Psoas muscle (tissue), 8 donors: ENCODE results near the gene KCNMA1. TPM values are rescaled to one million over a fixed set of nuclear protein-coding genes. Genes with fewer than 3 reads are reported as not detected.

Experiments used
- ATAC-seq, 4 donors: fragments of 200-7000 bp; cut with Tn5 transposase; one replicate each; pipeline ENCODE4 v1.9.1; 2020; ENCODE audit warnings: moderate library complexity in 3 of 4, mild to moderate bottlenecking in 2 of 4
- DNase-seq, 2 donors: peaks; one replicate each; pipeline ENCODE4 v3.0.0-alpha.2; 2020
- H3K27ac ChIP-seq: fragments of 200-600 bp; one replicate; pipeline ENCODE4 v1.8.0; 2022
- H3K27me3 ChIP-seq, 3 donors: fragments of 200-600 bp in 1 of 3; one replicate each; pipeline versions ENCODE4 v1.6.1 to v1.8.0; 2013 to 2022; ENCODE audit warnings: low read length in 2 of 3, mild to moderate bottlenecking in 2 of 3, moderate library complexity in 1 of 3; ENCODE audit not compliant: insufficient read depth in 3 of 3
- H3K36me3 ChIP-seq, 2 donors: fragments of 200-600 bp in 1 of 2; one replicate each; pipeline versions ENCODE4 v1.6.1 to v1.8.0; 2013 to 2022; ENCODE audit warnings: low read depth in 1 of 2, mild to moderate bottlenecking in 1 of 2, moderate library complexity in 1 of 2; ENCODE audit not compliant: insufficient read depth in 1 of 2
- H3K4me1 ChIP-seq: fragments of 200-600 bp; one replicate; pipeline ENCODE4 v1.8.0; 2022
- H3K4me3 ChIP-seq: fragments of 200-600 bp; one replicate; pipeline ENCODE4 v1.8.0; 2022; ENCODE audit warnings: mild to moderate bottlenecking
- H3K9me3 ChIP-seq: fragments of 200-600 bp; one replicate; pipeline ENCODE4 v1.8.0; 2022
- CTCF ChIP-seq: fragments of 200-600 bp; IDR thresholded peaks from one replicate; pipeline ENCODE4 v1.8.0; 2022; ENCODE audit warnings: antibody characterized with exemption
- WGBS, 3 donors: extraction: QIAGEN DNeasy Blood & Tissue Kit; methylation state at CpG; one replicate each; pipeline versions ENCODE4 v1.1.6 to v1.1.7; 2013; 5-methylcytosine and 5-hydroxymethylcytosine counted together
- intact Hi-C, 2 donors: fragments of 100-400 bp; cut with DNase I; formaldehyde crosslinking; loops; one replicate each; pipeline versions ENCODE4 v1.11.0 to v1.14.2; 2022
- polyA plus RNA-seq, 3 donors: library from polyadenylated mRNA; stranded (reverse); fragments of 200-250 nt; gene quantifications; one replicate each; pipeline ENCODE4 v1.2.3, GENCODE V29; 2013
- total RNA-seq, 4 donors: library from RNA; stranded (reverse); fragmentation: NEBNext Ultra II Directional in 2 of 4; extraction: Animal tissue kit (Norgen Biotek cat#: 25700) in 2 of 4; gene quantifications; one replicate each; pipeline versions ENCODE4 v1.2.1 to v1.2.4, GENCODE V29; 2021 to 2023
- donor health status: healthy with polysubstance abuse.
- donor health status: DM: no; HTN: no; CAD: no; lungs with moderate emphysema.
- donor health status: Bipolar disorder and iron deficiency.
- donor health status: healthy.
- donor health status: DM: yes; HTN: yes; CAD: no.
- donor health status: DM: no; HTN: no; CAD: no.
- donor health status: DM: no; HTN: no; CAD: no.
- donor health status: DM: yes; HTN: yes; CAD: no.

KCNMA1 gene
- total and polyA plus RNA-seq, 7 donors, result 7.9 to 53.0 (median 41.9) TPM

- no peak for ATAC-seq
- DNase-seq, result no peak
- H3K4me3 ChIP-seq, result no peak overlapping the region
- H3K9me3 ChIP-seq, result no peaks in the 10 kb centered on the region
- H3K4me1 ChIP-seq, result peaks cover 6% of the 10 kb centered on the region
- no peak for TF ChIP-seq CTCF
- WGBS, 3 donors, result 82 to 100% (median 97%) methylated on average over 1 of the region's 1 CpG
- no peaks in the 10 kb centered on the region for H3K36me3 ChIP-seq
- no peak overlapping the region for H3K27ac ChIP-seq
- no peaks in the 10 kb centered on the region for H3K27me3 ChIP-seq
- intact Hi-C loops, result no loop called here
These were observed 287.5 kb downstream of the KCNMA1 start for GRCh38 chr10:77350134-77350533.

- TF ChIP-seq CTCF, result no peak
- peaks cover 6% of the 10 kb centered on the region for H3K4me1 ChIP-seq
- no peak overlapping the region for H3K27ac ChIP-seq
- H3K4me3 ChIP-seq, result no peak overlapping the region
- no peak for ATAC-seq
- H3K36me3 ChIP-seq, result no peaks in the 10 kb centered on the region
- DNase-seq, result no peak
- 55 to 67% (median 60%) methylated on average over 2 of the region's 2 CpGs for WGBS, 3 donors
- intact Hi-C loops, result no loop called here
- no peaks in the 10 kb centered on the region for H3K9me3 ChIP-seq
- H3K27me3 ChIP-seq, result no peaks in the 10 kb centered on the region
These were observed 288.4 kb downstream of the KCNMA1 start for GRCh38 chr10:77349226-77349625.

GRCh38 chr10:77348751-77349150 is 288.9 kb downstream of the KCNMA1 start:
- H3K4me1 ChIP-seq, result peaks cover 6% of the 10 kb centered on the region

GRCh38 chr10:77348082-77348481 is 289.5 kb downstream of the KCNMA1 start:
- TF ChIP-seq CTCF, result no peak
- Histone ChIP-seq H3K27me3 (no peaks in the 10 kb centered on the region), H3K27ac (no peak overlapping the region), H3K4me1 (peaks cover 6% of the 10 kb centered on the region), H3K4me3 (no peak overlapping the region), H3K9me3 (no peaks in the 10 kb centered on the region), H3K36me3 (no peaks in the 10 kb centered on the region)
- 79 to 88% (median 82%) methylated on average over 6 of the region's 6 CpGs for WGBS, 3 donors
- DNase-seq, result no peak
- ATAC-seq, result no peak
- intact Hi-C loops, result no loop called here

More at GRCh38 chr10:77348751-77349150, 288.9 kb downstream of the KCNMA1 start:
- WGBS, 3 donors, result 87 to 89% (median 89%) methylated on average over 2 of the region's 2 CpGs
- Histone ChIP-seq H3K36me3 (no peaks in the 10 kb centered on the region), H3K27ac (no peak overlapping the region), H3K9me3 (no peaks in the 10 kb centered on the region), H3K27me3 (no peaks in the 10 kb centered on the region), H3K4me3 (no peak overlapping the region)
- ATAC-seq (no peak), DNase-seq (no peak)
- no peak for TF ChIP-seq CTCF
- intact Hi-C loops, result no loop called here

GRCh38 chr10:77347052-77347451 is 290.6 kb downstream of the KCNMA1 start:
- peaks cover 6% of the 10 kb centered on the region for H3K4me1 ChIP-seq
- H3K27me3 ChIP-seq, result no peaks in the 10 kb centered on the region
- ATAC-seq (no peak), DNase-seq (no peak)
- intact Hi-C loops, result no loop called here
- no peak for TF ChIP-seq CTCF
- 42 to 47% (median 45%) methylated on average over 2 of the region's 2 CpGs for WGBS, 3 donors
- no peaks in the 10 kb centered on the region for H3K36me3 ChIP-seq
- no peak overlapping the region for H3K4me3 ChIP-seq
- H3K27ac ChIP-seq, result no peak overlapping the region
- H3K9me3 ChIP-seq, result no peaks in the 10 kb centered on the region
